ENCODE data around the gene VPS11. TPM values are rescaled to one million over a fixed set of nuclear protein-coding genes. Genes with fewer than 3 reads are reported as not detected.
"Not testable (repeated sequence)": the region's sequence is repeated elsewhere in the genome, so short reads cannot be mapped to it uniquely, and the experiment has no call there.

Gene VPS11
- total RNA-seq, 4 donors from 2014 or later, result 25.8 to 54.9 (median 37.1) TPM

DNA sequence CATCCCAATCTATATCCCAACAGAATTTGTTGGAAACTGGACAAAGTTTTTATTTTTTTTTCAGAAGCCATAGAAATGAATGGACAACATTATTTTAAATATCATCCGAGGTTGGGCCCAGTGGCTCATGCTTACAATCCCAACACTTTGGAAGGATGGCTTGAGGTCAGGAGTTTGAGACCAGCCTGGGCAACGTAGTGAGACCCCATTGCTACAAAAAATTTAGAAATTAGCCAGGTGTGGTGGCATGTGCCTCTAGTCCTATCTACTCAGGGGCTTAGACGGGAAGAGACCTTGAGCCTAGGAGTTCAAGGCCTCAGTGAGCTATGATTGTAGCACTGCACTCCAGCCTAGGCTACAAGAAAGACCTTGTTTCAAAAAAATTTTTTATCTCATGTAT lies 32.8 kb upstream of the VPS11 start:
- WGBS, 2 donors, result 75 to 77% methylated on average over 3 of the region's 3 CpGs
- DNase-seq (ENCODE audit: low spot score in 2 of 2), result no peak
- H3K4me3 ChIP-seq, result no peak overlapping the region
- TF ChIP-seq, protein P1, sequence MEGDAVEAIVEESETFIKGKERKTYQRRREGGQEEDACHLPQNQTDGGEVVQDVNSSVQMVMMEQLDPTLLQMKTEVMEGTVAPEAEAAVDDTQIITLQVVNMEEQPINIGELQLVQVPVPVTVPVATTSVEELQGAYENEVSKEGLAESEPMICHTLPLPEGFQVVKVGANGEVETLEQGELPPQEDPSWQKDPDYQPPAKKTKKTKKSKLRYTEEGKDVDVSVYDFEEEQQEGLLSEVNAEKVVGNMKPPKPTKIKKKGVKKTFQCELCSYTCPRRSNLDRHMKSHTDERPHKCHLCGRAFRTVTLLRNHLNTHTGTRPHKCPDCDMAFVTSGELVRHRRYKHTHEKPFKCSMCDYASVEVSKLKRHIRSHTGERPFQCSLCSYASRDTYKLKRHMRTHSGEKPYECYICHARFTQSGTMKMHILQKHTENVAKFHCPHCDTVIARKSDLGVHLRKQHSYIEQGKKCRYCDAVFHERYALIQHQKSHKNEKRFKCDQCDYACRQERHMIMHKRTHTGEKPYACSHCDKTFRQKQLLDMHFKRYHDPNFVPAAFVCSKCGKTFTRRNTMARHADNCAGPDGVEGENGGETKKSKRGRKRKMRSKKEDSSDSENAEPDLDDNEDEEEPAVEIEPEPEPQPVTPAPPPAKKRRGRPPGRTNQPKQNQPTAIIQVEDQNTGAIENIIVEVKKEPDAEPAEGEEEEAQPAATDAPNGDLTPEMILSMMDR (IDR thresholded peaks at IDR 0.05), result no peak
- TF ChIP-seq EP300 (IDR thresholded peaks at IDR 0.05) (no peak), POLR2A (IDR thresholded peaks at IDR 0.05) (no peak)
- no peaks in the 10 kb centered on the region for H3K36me3 ChIP-seq
- H3K27ac ChIP-seq, result no peak overlapping the region
- H3K27me3 ChIP-seq, result no peaks in the 10 kb centered on the region
- H3K9me3 ChIP-seq, result no peaks in the 10 kb centered on the region
- peaks cover 0 to 15% (median 6%) of the 10 kb centered on the region in 4 donors for H3K4me1 ChIP-seq

DNA sequence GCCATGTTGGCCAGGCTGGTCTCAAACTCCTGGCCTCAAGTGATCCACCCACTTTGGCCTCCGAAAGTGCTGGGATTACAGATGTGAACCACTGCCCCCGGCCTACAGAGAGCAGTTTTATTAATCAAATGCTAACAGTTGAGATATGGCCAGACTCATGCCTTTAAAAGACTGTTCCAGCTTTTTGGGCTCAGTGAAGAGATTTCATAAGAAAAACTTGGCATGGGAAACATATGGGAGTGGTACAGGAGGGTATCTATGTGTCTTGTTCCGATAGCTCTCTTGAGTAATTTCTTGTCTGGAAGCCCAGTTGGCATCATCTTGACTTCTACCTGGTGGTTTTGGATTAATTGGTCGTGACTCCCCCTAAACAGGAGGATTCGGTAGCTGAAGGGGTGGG lies 28.7 kb upstream of the VPS11 start:
- WGBS, 2 donors, result 81 to 89% methylated on average over 5 of the region's 5 CpGs
- no peaks in the 10 kb centered on the region for H3K36me3 ChIP-seq
- no peaks in the 10 kb centered on the region for H3K4me1 ChIP-seq
- no peaks in the 10 kb centered on the region for H3K27me3 ChIP-seq
- no peak overlapping the region for H3K27ac ChIP-seq
- H3K4me3 ChIP-seq, result no peak overlapping the region
- TF ChIP-seq EP300 (IDR thresholded peaks at IDR 0.05) (no peak), POLR2A (IDR thresholded peaks at IDR 0.05) (no peak)
- TF ChIP-seq, protein P1 (IDR thresholded peaks at IDR 0.05), result no peak
- DNase-seq (ENCODE audit: low spot score in 2 of 2), result no peak
- no peaks in the 10 kb centered on the region for H3K9me3 ChIP-seq

DNA sequence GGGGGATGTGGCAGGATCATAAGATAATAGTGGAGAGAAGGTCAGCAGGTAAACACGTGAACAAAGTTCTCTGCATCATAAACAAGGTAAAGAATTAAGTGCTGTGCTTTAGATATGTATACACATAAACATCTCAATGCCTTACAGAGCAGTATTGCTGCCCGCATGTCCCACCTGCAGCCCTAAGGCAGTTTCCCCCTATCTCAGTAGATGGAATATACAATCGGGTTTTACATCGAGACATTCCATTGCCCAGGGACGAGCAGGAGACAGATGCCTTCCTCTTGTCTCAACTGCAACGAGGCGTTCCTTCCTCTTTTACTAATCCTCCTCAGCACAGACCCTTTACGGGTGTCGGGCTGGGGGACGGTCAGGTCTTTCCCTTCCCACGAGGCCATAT lies 28.1 kb upstream of the VPS11 start:
- not testable (repeated sequence) for H3K36me3 ChIP-seq; H3K27ac ChIP-seq; H3K4me3 ChIP-seq; H3K4me1 ChIP-seq; H3K27me3 ChIP-seq; DNase-seq (ENCODE audit: low spot score in 2 of 2); H3K9me3 ChIP-seq
- 37 to 39% methylated on average over 11 of the region's 11 CpGs for WGBS, 2 donors

DNA sequence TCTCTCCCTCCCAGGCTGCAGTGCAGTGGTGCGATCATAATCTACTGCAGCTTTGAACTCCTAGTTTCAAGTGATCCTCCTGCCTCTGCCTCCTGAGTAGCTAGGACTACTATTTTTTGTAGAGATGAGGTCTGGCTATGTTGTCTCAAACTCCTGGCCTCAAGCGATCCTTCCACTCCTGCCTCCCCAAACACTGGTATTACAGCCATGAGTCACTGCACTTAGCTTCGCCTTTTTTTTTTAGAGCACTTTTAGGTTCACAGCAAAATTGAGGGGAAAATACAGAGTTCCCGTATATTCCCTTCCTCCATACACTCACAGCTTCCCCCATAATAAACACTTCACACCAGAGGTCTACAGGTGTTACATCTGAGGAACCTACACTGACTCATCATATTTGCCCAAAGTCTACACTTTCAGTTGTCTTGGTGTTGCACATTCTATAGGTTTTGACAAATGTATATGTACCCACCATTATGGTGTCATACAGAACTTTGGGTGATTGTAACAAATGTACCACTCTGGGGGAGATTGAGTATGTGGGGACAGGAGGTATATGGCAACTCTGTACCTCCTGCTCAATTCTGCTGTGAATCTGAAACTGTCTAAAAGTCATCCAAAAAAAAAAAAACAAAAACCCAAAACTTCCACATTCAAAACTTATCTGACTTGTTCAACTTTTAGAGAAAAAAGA lies 25.6 kb upstream of the VPS11 start:
- H3K36me3 ChIP-seq, result peaks cover 0 to 30% (median 11%) of the 10 kb centered on the region in 3 donors
- no peaks in the 10 kb centered on the region for H3K4me1 ChIP-seq
- WGBS, 2 donors, result 86 to 93% methylated on average over 4 of the region's 4 CpGs
- TF ChIP-seq EP300 (IDR thresholded peaks at IDR 0.05) (no peak), POLR2A (IDR thresholded peaks at IDR 0.05) (no peak)
- TF ChIP-seq, protein P1 (IDR thresholded peaks at IDR 0.05), result no peak
- no peak for DNase-seq (ENCODE audit: low spot score in 2 of 2)
- no peak overlapping the region for H3K4me3 ChIP-seq
- no peaks in the 10 kb centered on the region for H3K27me3 ChIP-seq
- no peak overlapping the region for H3K27ac ChIP-seq
- H3K9me3 ChIP-seq, result no peaks in the 10 kb centered on the region

DNA sequence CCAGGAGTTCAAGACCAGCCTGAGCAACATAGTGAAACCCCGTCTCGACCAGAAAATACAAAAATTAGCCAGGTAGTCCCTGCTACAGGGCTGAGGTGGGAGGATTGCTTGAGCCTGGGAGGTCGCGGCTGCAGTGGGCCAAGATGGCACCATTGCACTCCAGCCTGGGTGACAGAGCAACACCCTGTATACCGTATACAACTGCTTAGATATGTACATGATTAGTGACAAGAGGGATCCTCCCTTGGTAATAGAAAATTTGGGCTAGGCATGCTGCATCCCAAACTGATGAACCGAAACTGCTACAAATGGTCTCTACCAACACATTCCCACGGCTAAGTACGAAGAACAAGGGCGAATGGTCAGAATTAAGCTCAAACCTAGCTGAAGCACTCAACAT lies 24.7 kb upstream of the VPS11 start:
- TF ChIP-seq, protein P1 (IDR thresholded peaks at IDR 0.05), result no peak
- TF ChIP-seq POLR2A (IDR thresholded peaks at IDR 0.05) (no peak), EP300 (IDR thresholded peaks at IDR 0.05) (no peak)
- Histone ChIP-seq H3K4me1 (no peaks in the 10 kb centered on the region), H3K9me3 (no peaks in the 10 kb centered on the region), H3K27ac (no peak overlapping the region), H3K36me3 (peaks cover 0 to 40% (median 18%) of the 10 kb centered on the region in 3 donors), H3K4me3 (no peak overlapping the region), H3K27me3 (no peaks in the 10 kb centered on the region)
- DNase-seq (ENCODE audit: low spot score in 2 of 2), result no peak
- WGBS, 2 donors, result 89 to 92% methylated on average over 9 of the region's 9 CpGs
